HG03439 (cell line): ENCODE data around the gene NCOA3.

Experiments used
- ATAC-seq: cut with Tn5 transposase; IDR thresholded peaks from one replicate; pipeline ENCODE4 v1.9.1; 2021; ENCODE audit warnings: mild to moderate bottlenecking, moderate library complexity; ENCODE audit not compliant: unreplicated experiment

NCOA3 gene

GRCh38 chr20:47623206-47623605, 121.5 kb downstream of the NCOA3 start:
- no peak for ATAC-seq

- ATAC-seq: no peak
Measured at GRCh38 chr20:47627540-47627939, 125.9 kb downstream of the NCOA3 start.

- no peak for ATAC-seq
Measured at GRCh38 chr20:47629907-47630306, 128.2 kb downstream of the NCOA3 start.

- no peak for ATAC-seq
Measured at GRCh38 chr20:47631078-47631477, 129.4 kb downstream of the NCOA3 start.

- no peak for ATAC-seq
Measured at GRCh38 chr20:47635256-47635655, 133.6 kb downstream of the NCOA3 start.

- no peak for ATAC-seq
Measured at GRCh38 chr20:47638851-47639250, 137.2 kb downstream of the NCOA3 start.

- ATAC-seq: no peak
Measured at GRCh38 chr20:47642118-47642517, 140.4 kb downstream of the NCOA3 start.

GRCh38 chr20:47642624-47643023, 140.9 kb downstream of the NCOA3 start:
- ATAC-seq: no peak

GRCh38 chr20:47645632-47646031, 143.9 kb downstream of the NCOA3 start:
- ATAC-seq: no peak

GRCh38 chr20:47647994-47648393, 146.3 kb downstream of the NCOA3 start:
- no peak for ATAC-seq

GRCh38 chr20:47648943-47649342, 147.3 kb downstream of the NCOA3 start:
- ATAC-seq: no peak

GRCh38 chr20:47652301-47652700, 150.6 kb downstream of the NCOA3 start:
- no peak for ATAC-seq

- no peak for ATAC-seq
Measured at GRCh38 chr20:47652794-47653193, 151.1 kb downstream of the NCOA3 start.

GRCh38 chr20:47653869-47654268, 152.2 kb downstream of the NCOA3 start:
- ATAC-seq: no peak

GRCh38 chr20:47654370-47654769, 152.7 kb downstream of the NCOA3 start:
- ATAC-seq: no peak

GRCh38 chr20:47655635-47656034, 153.9 kb downstream of the NCOA3 start:
- ATAC-seq: no peak

- ATAC-seq: no peak
Measured at GRCh38 chr20:47656318-47656717, 154.6 kb downstream of the NCOA3 start.

GRCh38 chr20:47659904-47660601, 158.4 kb downstream of the NCOA3 start:
- no peak for ATAC-seq

GRCh38 chr20:47660602-47660905, 158.9 kb downstream of the NCOA3 start:
- no peak for ATAC-seq

- ATAC-seq: no peak
Measured at GRCh38 chr20:47660983-47661700, 159.5 kb downstream of the NCOA3 start.

GRCh38 chr20:47661714-47662113, 160.0 kb downstream of the NCOA3 start:
- ATAC-seq: no peak

- no peak for ATAC-seq
Measured at GRCh38 chr20:47662483-47663353, 161.0 kb downstream of the NCOA3 start.
